C4-2B (cell line): ENCODE results near the gene LACTB.
"Not testable (repeated sequence)": the region's sequence is repeated elsewhere in the genome, so short reads cannot be mapped to it uniquely, and the experiment has no call there.

ENCODE experiments used
- H3K27ac ChIP-seq: fragments of 450-650 bp; 2 replicates; pipeline ENCODE4 v1.5.1; 2017
- ZFX ChIP-seq: fragments of 450-650 bp; IDR thresholded peaks from 2 replicates; pipeline ENCODE4 v1.6.1; 2017
- TF ChIP-seq, protein P1 (sequence below): fragments of 450-650 bp; conservative IDR thresholded peaks from 2 replicates; pipeline ENCODE4 v1.5.1; 2017; ENCODE audit warnings: mild to moderate bottlenecking

LACTB gene

DNA sequence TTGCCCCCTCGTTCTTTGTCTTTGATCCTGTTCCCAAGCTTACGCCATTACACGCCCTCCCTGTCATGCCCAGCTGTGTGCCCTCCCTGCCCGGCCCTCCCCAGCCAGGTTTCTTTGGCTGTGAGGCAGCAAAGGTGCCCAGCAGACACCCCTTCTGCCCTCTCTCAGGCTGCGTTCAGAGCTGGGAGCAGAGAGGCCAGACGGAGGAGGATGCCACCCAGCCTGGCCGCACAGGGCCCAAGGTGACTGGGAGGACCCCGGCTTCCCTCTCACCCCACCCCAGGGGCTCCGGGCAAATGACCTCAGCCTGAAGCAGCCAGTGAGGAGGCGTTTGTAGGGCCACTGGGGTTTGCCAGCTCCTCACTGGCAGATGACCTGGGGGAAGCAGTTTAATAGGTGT lies 30.8 kb upstream of the LACTB start:
- no peak for TF ChIP-seq ZFX
- TF ChIP-seq, protein P1, sequence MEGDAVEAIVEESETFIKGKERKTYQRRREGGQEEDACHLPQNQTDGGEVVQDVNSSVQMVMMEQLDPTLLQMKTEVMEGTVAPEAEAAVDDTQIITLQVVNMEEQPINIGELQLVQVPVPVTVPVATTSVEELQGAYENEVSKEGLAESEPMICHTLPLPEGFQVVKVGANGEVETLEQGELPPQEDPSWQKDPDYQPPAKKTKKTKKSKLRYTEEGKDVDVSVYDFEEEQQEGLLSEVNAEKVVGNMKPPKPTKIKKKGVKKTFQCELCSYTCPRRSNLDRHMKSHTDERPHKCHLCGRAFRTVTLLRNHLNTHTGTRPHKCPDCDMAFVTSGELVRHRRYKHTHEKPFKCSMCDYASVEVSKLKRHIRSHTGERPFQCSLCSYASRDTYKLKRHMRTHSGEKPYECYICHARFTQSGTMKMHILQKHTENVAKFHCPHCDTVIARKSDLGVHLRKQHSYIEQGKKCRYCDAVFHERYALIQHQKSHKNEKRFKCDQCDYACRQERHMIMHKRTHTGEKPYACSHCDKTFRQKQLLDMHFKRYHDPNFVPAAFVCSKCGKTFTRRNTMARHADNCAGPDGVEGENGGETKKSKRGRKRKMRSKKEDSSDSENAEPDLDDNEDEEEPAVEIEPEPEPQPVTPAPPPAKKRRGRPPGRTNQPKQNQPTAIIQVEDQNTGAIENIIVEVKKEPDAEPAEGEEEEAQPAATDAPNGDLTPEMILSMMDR, result no peak
- H3K27ac ChIP-seq, result no peak overlapping the region

- H3K27ac ChIP-seq, result no peak overlapping the region
These were observed 29.8 kb upstream of the LACTB start for GRCh38 chr15:63091679-63092446.

GRCh38 chr15:63093486-63094205 lies 28.0 kb upstream of the LACTB start:
- no peak overlapping the region for H3K27ac ChIP-seq
- TF ChIP-seq ZFX, result no peak
- TF ChIP-seq, protein P1, result peak; percentile 96

More at GRCh38 chr15:63091679-63092446, 29.8 kb upstream of the LACTB start:
- TF ChIP-seq ZFX, result no peak
- TF ChIP-seq, protein P1, result no peak

DNA sequence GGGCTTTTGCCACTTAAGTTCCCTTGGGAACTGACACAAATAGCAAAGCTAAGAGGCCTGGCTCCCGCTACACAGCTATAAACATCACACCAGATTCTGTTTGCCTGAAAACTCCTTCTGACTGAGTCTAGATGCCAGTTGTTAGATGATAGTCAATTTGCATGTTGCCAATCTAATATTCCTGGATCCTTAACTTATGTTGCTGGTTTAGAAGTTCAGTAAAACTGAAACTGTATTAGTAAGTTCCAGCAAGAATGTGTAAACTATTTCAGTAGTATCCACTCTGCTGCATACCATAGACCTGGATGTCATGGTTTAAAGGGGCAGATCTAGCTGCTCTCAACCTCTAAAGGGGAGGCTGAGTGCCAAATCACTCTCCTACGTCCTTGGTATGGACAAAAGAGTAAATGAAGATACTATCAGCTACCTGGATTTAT lies 27.1 kb upstream of the LACTB start:
- TF ChIP-seq, protein P1, result no peak
- TF ChIP-seq ZFX, result no peak
- H3K27ac ChIP-seq, result no peak overlapping the region

- H3K27ac ChIP-seq, result no peak overlapping the region
- TF ChIP-seq, protein P1, result no peak
- no peak for TF ChIP-seq ZFX
These were observed 25.5 kb upstream of the LACTB start for GRCh38 chr15:63096178-63096577.

DNA sequence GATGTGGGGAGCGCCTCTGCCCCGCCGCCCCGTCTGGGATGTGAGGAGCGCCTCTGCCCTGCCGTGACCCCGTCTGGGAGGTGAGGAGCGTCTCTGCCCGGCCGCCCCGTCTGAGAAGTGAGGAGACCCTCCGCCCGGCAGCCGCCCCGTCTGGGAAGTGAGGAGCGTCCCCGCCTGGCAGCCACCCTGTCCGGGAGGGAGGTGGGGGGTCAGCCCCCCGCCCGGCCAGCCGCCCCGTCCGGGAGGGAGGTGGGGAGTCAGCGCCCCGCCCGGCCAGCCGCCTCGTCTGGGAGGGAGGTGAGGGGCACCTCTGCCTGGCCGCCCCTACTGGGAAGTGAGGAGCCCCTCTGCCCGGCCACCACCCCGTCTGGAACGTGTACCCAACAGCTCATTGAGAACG lies 22.8 kb upstream of the LACTB start:
- H3K27ac ChIP-seq, result not testable (repeated sequence)

GRCh38 chr15:63099581-63099980 lies 22.1 kb upstream of the LACTB start:
- H3K27ac ChIP-seq, result not testable (repeated sequence)

GRCh38 chr15:63103416-63103815 lies 18.2 kb upstream of the LACTB start:
- H3K27ac ChIP-seq, result no peak overlapping the region
- TF ChIP-seq, protein P1, result no peak
- TF ChIP-seq ZFX, result no peak
